Small intestine (tissue), 7 donors: Measurements from ENCODE around the gene MYO18A. TPM values are rescaled to one million over a fixed set of nuclear protein-coding genes. Genes with fewer than 3 reads are reported as not detected.
A peak's percentile ranks its signal among the peaks of the same experiment; 100 is the strongest.

Experiments used
- DNase-seq, 2 donors: peaks; one replicate each; pipeline versions ENCODE4 v3.0.0 to v3.0.0-alpha.2; 2013
- FAIRE-seq: peaks from 2 replicates; lab custom pipeline; 2012; peaks lifted over from hg19 to GRCh38; lab: Jason Lieb, UNC
- H3K27ac ChIP-seq, 3 donors: one replicate each; pipeline ENCODE4 v1.5.1; 2013; ENCODE audit warnings: low read length in 2 of 3, mild to moderate bottlenecking in 2 of 3, control low read depth in 1 of 3, inconsistent platforms in 1 of 3, low read depth in 1 of 3, moderate library complexity in 1 of 3
- H3K27me3 ChIP-seq, 3 donors: one replicate each; pipeline ENCODE4 v1.6.1; 2013; ENCODE audit warnings: low read length in 3 of 3, inconsistent platforms in 1 of 3; ENCODE audit not compliant: control insufficient read depth in 3 of 3, insufficient read depth in 3 of 3
- H3K36me3 ChIP-seq, 3 donors: one replicate each; pipeline ENCODE4 v1.6.1; 2013; ENCODE audit warnings: low read length in 3 of 3, inconsistent platforms in 1 of 3, low read depth in 1 of 3, mild to moderate bottlenecking in 1 of 3, moderate library complexity in 1 of 3; ENCODE audit not compliant: control insufficient read depth in 3 of 3, insufficient read depth in 2 of 3
- H3K4me1 ChIP-seq, 3 donors: one replicate each; pipeline ENCODE4 v1.6.1; 2013; ENCODE audit warnings: low read length in 2 of 3, inconsistent platforms in 1 of 3, low read depth in 1 of 3, mild to moderate bottlenecking in 1 of 3, moderate library complexity in 1 of 3; ENCODE audit not compliant: control insufficient read depth in 3 of 3, insufficient read depth in 2 of 3
- H3K4me3 ChIP-seq, 3 donors: one replicate each; pipeline ENCODE4 v1.5.1; 2013; ENCODE audit warnings: low read length in 3 of 3, control low read depth in 1 of 3, inconsistent platforms in 1 of 3, low read depth in 1 of 3, mild to moderate bottlenecking in 1 of 3, moderate library complexity in 1 of 3
- H3K9me3 ChIP-seq, 2 donors: one replicate each; pipeline ENCODE4 v1.6.1; 2013; ENCODE audit warnings: low read depth in 1 of 2, low read length in 1 of 2; ENCODE audit not compliant: control insufficient read depth in 2 of 2, insufficient read depth in 1 of 2
- WGBS, 3 donors: extraction: QIAGEN DNeasy Blood & Tissue Kit; methylation state at CpG; one replicate each; pipeline ENCODE4 v1.1.7; 2013; 5-methylcytosine and 5-hydroxymethylcytosine counted together
- polyA plus RNA-seq, 4 donors: library from polyadenylated mRNA; stranded (reverse) in 3 of 4; unstranded in 1 of 4; fragments of 200-250 nt in 3 of 4; fragments of 120-200 nt in 1 of 4; gene quantifications; one replicate each; pipeline versions ENCODE4 v1.2.1 to v1.2.3, GENCODE V29; 2013
- donor health status: healthy with polysubstance abuse.
- donor health status: control.
- donor health status: control.
- donor health status: Bipolar disorder and iron deficiency.
- donor health status: healthy.

The MYO18A gene
- polyA plus RNA-seq, 4 donors = 42.9 to 66.9 (median 55.4) TPM

DNA sequence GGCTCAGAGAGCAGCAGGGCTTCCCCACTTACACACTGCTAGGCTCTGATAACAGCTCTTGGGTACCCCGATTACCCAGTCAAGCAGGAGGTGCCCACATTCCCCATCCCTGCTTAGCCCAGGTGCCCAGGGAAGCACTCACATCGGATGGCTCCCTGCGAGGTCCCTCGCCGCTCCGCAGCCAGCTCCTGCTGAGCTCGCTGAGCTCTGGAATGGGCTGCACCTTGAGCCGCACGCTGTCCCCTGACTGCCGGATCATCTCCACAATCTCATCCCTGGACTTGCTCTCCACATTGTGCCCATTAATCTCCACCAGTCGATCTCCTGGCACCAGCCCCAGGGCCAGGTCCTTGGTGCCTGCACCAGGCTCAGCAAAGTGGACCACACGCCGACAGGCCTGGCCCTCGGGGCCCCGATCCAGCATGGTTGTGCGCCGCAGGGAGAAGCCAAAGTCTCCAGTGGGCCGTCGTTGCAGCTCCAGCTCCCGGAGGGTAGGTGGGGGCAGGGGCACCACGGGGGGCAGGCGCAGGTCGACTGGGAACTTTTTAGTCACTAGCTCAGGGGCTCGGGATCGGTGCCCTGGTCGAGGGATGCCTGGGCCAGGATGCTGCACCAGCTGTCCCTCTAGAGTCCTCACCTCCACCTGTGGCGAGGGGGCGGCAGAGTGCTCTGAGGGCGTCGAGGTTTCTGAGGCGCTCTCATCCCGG is 14.2 kb downstream of the MYO18A start:
- Histone ChIP-seq H3K27ac (no peak overlapping the region), H3K9me3 (peaks cover 0 to 2% of the 10 kb centered on the region in 2 donors), H3K4me3 (no peak overlapping the region), H3K27me3 (no peaks in the 10 kb centered on the region), H3K4me1 (peaks cover 0 to 31% (median 15%) of the 10 kb centered on the region in 3 donors), H3K36me3 (peaks cover 0 to 51% (median 11%) of the 10 kb centered on the region in 3 donors)
- DNase-seq (no peak), FAIRE-seq (no peak)
- 93 to 95% (median 93%) methylated on average over 31 to 32 of the region's 32 CpGs for WGBS, 3 donors

- 77 to 82% (median 81%) methylated on average over 3 of the region's 3 CpGs for WGBS, 3 donors
- Histone ChIP-seq H3K4me3 (no peak overlapping the region), H3K27me3 (no peaks in the 10 kb centered on the region), H3K4me1 (peaks cover 3 to 35% (median 15%) of the 10 kb centered on the region in 3 donors), H3K36me3 (peaks cover 0 to 53% (median 11%) of the 10 kb centered on the region in 3 donors), H3K9me3 (no peaks in the 10 kb centered on the region), H3K27ac (no peak overlapping the region)
- FAIRE-seq (no peak), DNase-seq (no peak)
Measured at GRCh38 chr17:29165261-29165660, 14.9 kb downstream of the MYO18A start.

DNA sequence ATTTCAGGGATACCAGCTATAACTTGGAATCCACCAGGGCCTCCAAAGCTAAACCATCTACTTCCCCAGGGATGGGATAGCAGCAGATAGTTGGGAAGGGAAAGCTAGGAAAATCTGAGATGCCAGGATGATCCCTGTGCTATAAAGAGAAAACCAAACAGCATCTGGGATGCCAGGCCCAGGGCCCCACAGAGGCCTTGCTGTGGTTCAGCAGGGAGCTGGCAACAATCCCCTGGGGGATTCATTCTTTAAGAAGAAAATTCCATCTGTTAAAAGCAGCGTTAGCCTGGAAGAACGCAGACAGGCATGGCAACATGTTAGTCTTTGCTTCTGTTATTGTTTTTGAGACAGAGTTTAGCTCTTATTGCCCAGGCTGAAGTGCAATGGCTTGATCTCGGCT is 16.6 kb downstream of the MYO18A start:
- WGBS, 3 donors = 78 to 96% (median 82%) methylated on average over 3 of the region's 3 CpGs
- DNase-seq = no peak
- Histone ChIP-seq H3K36me3 (peaks cover 0 to 49% (median 11%) of the 10 kb centered on the region in 3 donors), H3K9me3 (no peaks in the 10 kb centered on the region), H3K27ac (no peak overlapping the region), H3K27me3 (no peaks in the 10 kb centered on the region), H3K4me3 (no peak overlapping the region), H3K4me1 (peaks cover 13 to 44% (median 17%) of the 10 kb centered on the region in 3 donors)
- FAIRE-seq = no peak

GRCh38 chr17:29162909-29163341 is 17.3 kb downstream of the MYO18A start:
- Histone ChIP-seq H3K27ac (no peak overlapping the region), H3K4me1 (peaks cover 19 to 50% (median 20%) of the 10 kb centered on the region in 3 donors), H3K9me3 (no peaks in the 10 kb centered on the region), H3K36me3 (peaks cover 0 to 49% (median 11%) of the 10 kb centered on the region in 3 donors), H3K4me3 (no peak overlapping the region), H3K27me3 (no peaks in the 10 kb centered on the region)
- DNase-seq (no peak), FAIRE-seq (no peak)
- WGBS, 3 donors = 57 to 65% (median 58%) methylated on average over 6 of the region's 6 CpGs

DNA sequence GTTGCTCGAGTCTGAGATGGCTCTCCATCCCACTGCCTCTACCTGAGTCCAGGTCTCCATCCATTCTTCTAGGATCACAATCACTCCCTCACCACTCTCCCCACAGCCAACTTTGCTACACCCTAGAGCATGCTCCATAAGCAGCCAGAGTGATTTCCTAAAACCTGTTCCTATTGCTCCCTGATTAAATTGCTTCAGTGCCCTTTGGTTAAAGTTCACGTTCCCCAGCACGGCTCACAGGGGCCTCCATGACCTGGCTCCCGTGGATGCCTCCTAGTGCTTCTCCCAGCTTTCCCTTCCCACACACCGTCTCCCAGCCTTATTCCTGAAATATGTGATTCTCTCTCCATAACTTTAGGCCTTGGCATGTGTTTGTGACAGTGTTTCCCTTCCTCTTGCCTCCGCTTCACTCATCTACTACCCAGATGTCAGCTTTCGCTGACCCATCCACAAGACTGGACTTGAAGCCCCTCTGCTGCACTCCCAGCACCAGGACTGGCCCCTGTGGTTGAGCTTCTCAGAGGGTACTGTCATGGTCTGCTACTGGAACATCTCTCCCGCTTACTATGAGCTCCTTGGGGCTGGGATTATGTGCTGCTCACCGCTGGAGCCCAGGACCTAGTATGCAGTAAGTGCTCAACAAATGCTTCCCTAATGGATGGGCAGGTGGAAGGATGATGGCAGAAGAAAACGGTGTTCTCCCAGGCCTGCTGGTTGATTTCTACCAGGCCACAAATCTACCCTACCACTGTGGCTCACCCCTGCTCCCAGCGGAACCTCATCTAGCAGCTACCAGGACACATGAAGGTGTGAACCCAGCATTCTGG is 17.9 kb downstream of the MYO18A start:
- H3K4me3 ChIP-seq = no peak overlapping the region
- DNase-seq = peak in 1 of 2 donors; percentile 34
- no peaks in the 10 kb centered on the region for H3K9me3 ChIP-seq
- no peak for FAIRE-seq
- H3K27ac ChIP-seq = peak overlapping the region in 1 of 3 donors; percentile 20
- peaks cover 0 to 49% (median 11%) of the 10 kb centered on the region in 3 donors for H3K36me3 ChIP-seq
- 70 to 81% (median 73%) methylated on average over 11 of the region's 11 CpGs for WGBS, 3 donors
- no peaks in the 10 kb centered on the region for H3K27me3 ChIP-seq
- H3K4me1 ChIP-seq = peaks cover 19 to 56% (median 20%) of the 10 kb centered on the region in 3 donors

GRCh38 chr17:29160253-29160652 is 19.9 kb downstream of the MYO18A start:
- peaks cover 29 to 77% (median 34%) of the 10 kb centered on the region in 3 donors for H3K4me1 ChIP-seq
- DNase-seq = no peak

GRCh38 chr17:29159306-29159860 is 20.8 kb downstream of the MYO18A start:
- Histone ChIP-seq H3K27ac (peak overlapping the region; percentile 50 to 80 (median 51)), H3K27me3 (no peaks in the 10 kb centered on the region), H3K9me3 (no peaks in the 10 kb centered on the region), H3K4me1 (peaks cover 33 to 85% (median 41%) of the 10 kb centered on the region in 3 donors), H3K36me3 (peaks cover 0 to 45% (median 0%) of the 10 kb centered on the region in 3 donors), H3K4me3 (no peak overlapping the region)
- DNase-seq = no peak
- WGBS, 3 donors = 33 to 44% (median 42%) methylated on average over 3 of the region's 3 CpGs
- no peak for FAIRE-seq

More at GRCh38 chr17:29160253-29160652, 19.9 kb downstream of the MYO18A start:
- H3K36me3 ChIP-seq = peaks cover 0 to 45% (median 2%) of the 10 kb centered on the region in 3 donors
- no peaks in the 10 kb centered on the region for H3K9me3 ChIP-seq
- peak overlapping the region in 2 of 3 donors; percentile 48 to 67 for H3K27ac ChIP-seq
- H3K27me3 ChIP-seq = no peaks in the 10 kb centered on the region
- FAIRE-seq = no peak
- WGBS, 3 donors = 14 to 46% (median 32%) methylated on average over 2 of the region's 2 CpGs
- no peak overlapping the region for H3K4me3 ChIP-seq
